K562 (cell line): ENCODE results near the gene AKIRIN1. TPM values are rescaled to one million over a fixed set of nuclear protein-coding genes. Genes with fewer than 3 reads are reported as not detected.

Source experiments
- AFF4 ChIP-seq: sonication (generic); formaldehyde crosslinking; IDR thresholded peaks from 2 replicates; pipeline ENCODE4 v1.8.0; 2023; ENCODE audit warnings: mild to moderate bottlenecking, missing genetic modification reagents
- CBX2 ChIP-seq: fragments of 200-600 bp; sonication (generic); IDR thresholded peaks from one replicate; pipeline ENCODE4 v1.6.1; 2012; ENCODE audit warnings: mild to moderate bottlenecking, low read length, inconsistent platforms; ENCODE audit not compliant: insufficient read depth, poor library complexity, severe bottlenecking
- CLOCK ChIP-seq: fragments of 250-450 bp; sonication (Bioruptor Pico); IDR thresholded peaks from 2 replicates; pipeline ENCODE4 v1.4.0; 2020; ENCODE audit warnings: mild to moderate bottlenecking, moderate library complexity, borderline replicate concordance
- CSDE1 ChIP-seq, 2 experiments: fragments of 450-650 bp; IDR thresholded peaks; 2 replicates each; pipeline ENCODE4 v1.6.1; 2016; ENCODE audit warnings: mild to moderate bottlenecking in 1 of 2
- ETV5 ChIP-seq: sonication (generic); formaldehyde crosslinking; IDR thresholded peaks from 2 replicates; pipeline ENCODE4 v1.4.0; 2020; ENCODE audit warnings: low read depth, mild to moderate bottlenecking, missing genetic modification reagents
- FOXO4 ChIP-seq: fragments of 450-650 bp; formaldehyde crosslinking; IDR thresholded peaks from 2 replicates; pipeline ENCODE4 v1.4.0; 2020; ENCODE audit warnings: mild to moderate bottlenecking, moderate library complexity
- JUN ChIP-seq, 2 experiments: sonication (generic) in 1 of 2; formaldehyde crosslinking in 1 of 2; IDR thresholded peaks; 2 replicates each; pipeline versions ENCODE4 v1.6.1 to v1.8.0; 2012 to 2022; ENCODE audit warnings: borderline replicate concordance in 2 of 2, mild to moderate bottlenecking in 2 of 2, improper control_type of control experiment in 1 of 2, low read depth in 1 of 2, low read length in 1 of 2, missing genetic modification reagents in 1 of 2
- MYC ChIP-seq, 2 experiments: fragments of 250-450 bp in 1 of 2; sonication (Bioruptor Pico) in 1 of 2; IDR thresholded peaks; 2 replicates each; pipeline versions ENCODE4 v1.5.1 to v1.6.1; 2012 to 2021; ENCODE audit warnings: low read depth in 2 of 2, borderline replicate concordance in 1 of 2, improper control_type of control experiment in 1 of 2, low read length in 1 of 2, mild to moderate bottlenecking in 1 of 2, moderate library complexity in 1 of 2
- RBM25 ChIP-seq: fragments of 200-400 bp; formaldehyde crosslinking; IDR thresholded peaks from 2 replicates; pipeline ENCODE4 v1.6.1; 2018; ENCODE audit warnings: low read length, low read depth, moderate library complexity; ENCODE audit not compliant: severe bottlenecking
- SNRNP70 ChIP-seq: fragments of 200-400 bp; formaldehyde crosslinking; optimal IDR thresholded peaks from 2 replicates; pipeline ENCODE3; 2017; ENCODE audit warnings: low read depth, low read length
- TSHZ1 ChIP-seq: fragments of 250-450 bp; sonication (Bioruptor Pico); IDR thresholded peaks from 2 replicates; pipeline ENCODE4 v1.4.0; 2020; ENCODE audit warnings: mild to moderate bottlenecking, moderate library complexity
- U2AF2 ChIP-seq: fragments of 200-400 bp; formaldehyde crosslinking; optimal IDR thresholded peaks from 2 replicates; pipeline ENCODE3; 2017; ENCODE audit warnings: low read depth, mild to moderate bottlenecking, low read length
- ZNF408 ChIP-seq: fragments of 250-450 bp; sonication (Bioruptor Pico); IDR thresholded peaks from 2 replicates; pipeline ENCODE4 v1.4.0; 2020; ENCODE audit warnings: low read depth, mild to moderate bottlenecking, moderate library complexity
- polyA plus RNA-seq, 8 experiments: library from polyadenylated mRNA; depleted of rRNA in 4 of 8; stranded (reverse) in 5 of 8; unstranded in 3 of 8; fragments of >200 nt; fragmentation: Nextera tagmentation in 2 of 8; fragmentation: Illumina TruSeq in 1 of 8; extraction: Ambion mirVana in 2 of 8; extraction: Trizol in 1 of 8; gene quantifications; 2 replicates each; pipeline versions ENCODE4 v1.2.1 to v1.2.3, GENCODE V29; 2011 to 2014; ENCODE audit warnings: inconsistent platforms in 1 of 8, missing spikeins in 1 of 8
- total RNA-seq, 7 experiments: library from RNA; depleted of rRNA in 6 of 7; stranded (reverse); fragments of >200 nt in 6 of 7; fragmentation: Illumina TruSeq in 2 of 7; extraction: Trizol in 2 of 7; gene quantifications; 2 replicates each; pipeline versions ENCODE4 v1.2.1 to v1.2.3, GENCODE V29; 2011 to 2021; ENCODE audit warnings: low replicate concordance in 1 of 7

AKIRIN1 gene
- total and polyA plus RNA-seq, 9 of the 15 experiments (the other 6 are each of a cell fraction or from before 2014, with no cell fraction given), result 11.5 to 139 (median 83.4) TPM

- no peak for TF ChIP-seq U2AF2
- TF ChIP-seq MYC (IDR thresholded peaks at IDR 0.05; ENCODE audit: low read depth, low read length), result 0 out of 2 replicates have a peak, but pooled peaks have one; percentile 51
- TF ChIP-seq MYC (CRISPR knock-in tag; IDR thresholded peaks at IDR 0.05; ENCODE audit: borderline replicate concordance, low read depth), result no peak
- TF ChIP-seq FOXO4 (CRISPR knock-in tag), result no peak
- no peak for TF ChIP-seq CBX2
- TF ChIP-seq ETV5 (CRISPR knock-in tag), result peak; percentile 82
- no peak for TF ChIP-seq ZNF408 (CRISPR knock-in tag)
- no peak for TF ChIP-seq TSHZ1 (CRISPR knock-in tag)
- TF ChIP-seq RBM25, result no peak
- TF ChIP-seq CLOCK (CRISPR knock-in tag), result no peak
- no peak for TF ChIP-seq CSDE1 (IDR thresholded peaks at IDR 0.05)
- TF ChIP-seq JUN (IDR thresholded peaks at IDR 0.05; ENCODE audit: borderline replicate concordance, low read depth, low read length), result peak; percentile 85
- TF ChIP-seq JUN (CRISPR knock-in tag; IDR thresholded peaks at IDR 0.05; ENCODE audit: borderline replicate concordance), result peak; percentile 96
- no peak for TF ChIP-seq SNRNP70
- TF ChIP-seq AFF4 (CRISPR knock-in tag), result no peak
Observed at GRCh38 chr1:39026051-39026865, 35.2 kb downstream of the AKIRIN1 start, which contains the start of gene NDUFS5 (continued).
